Activated CD4-positive, CD25-positive, alpha-beta regulatory T cell (primary cell): Measurements from ENCODE around the gene NOP58.
"Not testable (repeated sequence)": the region's sequence is repeated elsewhere in the genome, so short reads cannot be mapped to it uniquely, and the experiment has no call there.

Source experiments
- DNase-seq, 4 experiments: peaks; one replicate each; lab custom pipeline; 2025; lab: John Stamatoyannopoulos, UW

NOP58 gene, protein sequence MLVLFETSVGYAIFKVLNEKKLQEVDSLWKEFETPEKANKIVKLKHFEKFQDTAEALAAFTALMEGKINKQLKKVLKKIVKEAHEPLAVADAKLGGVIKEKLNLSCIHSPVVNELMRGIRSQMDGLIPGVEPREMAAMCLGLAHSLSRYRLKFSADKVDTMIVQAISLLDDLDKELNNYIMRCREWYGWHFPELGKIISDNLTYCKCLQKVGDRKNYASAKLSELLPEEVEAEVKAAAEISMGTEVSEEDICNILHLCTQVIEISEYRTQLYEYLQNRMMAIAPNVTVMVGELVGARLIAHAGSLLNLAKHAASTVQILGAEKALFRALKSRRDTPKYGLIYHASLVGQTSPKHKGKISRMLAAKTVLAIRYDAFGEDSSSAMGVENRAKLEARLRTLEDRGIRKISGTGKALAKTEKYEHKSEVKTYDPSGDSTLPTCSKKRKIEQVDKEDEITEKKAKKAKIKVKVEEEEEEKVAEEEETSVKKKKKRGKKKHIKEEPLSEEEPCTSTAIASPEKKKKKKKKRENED

DNA sequence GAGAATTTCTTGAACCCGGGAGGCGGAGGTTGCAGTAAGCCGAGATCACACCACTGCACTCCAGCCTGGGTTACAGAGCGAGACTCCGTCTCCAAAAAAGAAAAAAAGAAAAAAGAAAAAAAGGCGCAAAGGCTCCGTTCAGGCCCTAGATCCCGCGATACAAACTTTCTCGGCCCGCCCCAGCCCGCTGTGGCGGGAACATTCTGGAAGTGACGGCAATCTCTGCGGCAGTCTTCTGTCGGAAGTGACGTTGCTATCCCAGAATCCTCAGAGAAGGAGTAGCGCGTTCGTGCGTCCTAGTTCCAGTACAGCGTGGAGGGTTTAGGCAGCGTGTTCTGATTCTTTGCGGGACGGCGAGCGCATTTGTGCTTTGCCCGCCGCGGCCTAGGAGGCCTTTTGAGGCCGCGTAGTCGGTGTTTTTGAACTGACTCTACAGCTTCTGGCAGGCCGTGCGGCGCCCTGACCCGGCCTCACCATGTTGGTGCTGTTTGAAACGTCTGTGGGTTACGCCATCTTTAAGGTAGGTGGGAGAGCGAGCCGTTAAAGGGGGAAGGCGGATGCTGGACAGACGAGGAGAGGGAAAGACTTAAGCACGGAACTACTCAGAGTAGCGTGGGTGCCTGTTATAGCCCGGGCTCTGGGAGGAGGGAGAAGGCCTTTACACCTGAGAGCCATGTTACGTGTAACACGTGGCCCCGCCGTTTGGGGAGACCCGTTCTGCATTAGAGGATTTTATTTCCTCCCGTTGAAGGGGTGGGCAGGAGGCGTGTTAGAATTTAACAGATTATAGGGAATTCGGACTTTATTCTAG is at the start of gene NOP58:
TSS of gene NOP58 (plus strand) at position 297 of the 811 bp plus-strand sequence. CDS start at position 476, 179 bp downstream.
- peak; percentile 64 to 78 (median 76) for DNase-seq

- no peak for DNase-seq
These were observed 43.7 kb upstream of the NOP58 start for GRCh38 chr2:202221873-202222272.

DNA sequence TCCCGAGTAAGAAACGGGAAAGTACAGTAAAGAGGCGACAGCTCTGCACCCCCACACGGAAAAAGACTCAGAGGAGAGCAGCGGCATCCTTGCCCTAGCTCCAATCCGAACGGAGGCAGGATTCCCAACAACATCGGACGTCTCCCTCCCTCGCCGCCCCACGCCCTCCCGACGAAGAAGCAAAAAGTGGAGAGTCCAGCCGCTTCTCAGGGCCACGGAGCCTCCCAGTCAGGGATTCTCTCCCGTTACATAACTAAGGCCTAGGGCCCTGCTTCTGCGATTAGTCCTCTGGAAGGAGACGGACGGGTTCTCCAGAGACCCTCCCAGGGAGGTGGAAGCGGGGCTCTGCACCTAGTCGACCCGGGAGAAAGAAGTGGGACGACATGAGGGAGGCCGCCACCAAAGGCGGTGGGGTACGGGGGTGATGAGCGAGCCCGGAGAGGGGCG is 27.8 kb upstream of the NOP58 start:
- DNase-seq: peak in 1 of 4 experiments; percentile 6

DNA sequence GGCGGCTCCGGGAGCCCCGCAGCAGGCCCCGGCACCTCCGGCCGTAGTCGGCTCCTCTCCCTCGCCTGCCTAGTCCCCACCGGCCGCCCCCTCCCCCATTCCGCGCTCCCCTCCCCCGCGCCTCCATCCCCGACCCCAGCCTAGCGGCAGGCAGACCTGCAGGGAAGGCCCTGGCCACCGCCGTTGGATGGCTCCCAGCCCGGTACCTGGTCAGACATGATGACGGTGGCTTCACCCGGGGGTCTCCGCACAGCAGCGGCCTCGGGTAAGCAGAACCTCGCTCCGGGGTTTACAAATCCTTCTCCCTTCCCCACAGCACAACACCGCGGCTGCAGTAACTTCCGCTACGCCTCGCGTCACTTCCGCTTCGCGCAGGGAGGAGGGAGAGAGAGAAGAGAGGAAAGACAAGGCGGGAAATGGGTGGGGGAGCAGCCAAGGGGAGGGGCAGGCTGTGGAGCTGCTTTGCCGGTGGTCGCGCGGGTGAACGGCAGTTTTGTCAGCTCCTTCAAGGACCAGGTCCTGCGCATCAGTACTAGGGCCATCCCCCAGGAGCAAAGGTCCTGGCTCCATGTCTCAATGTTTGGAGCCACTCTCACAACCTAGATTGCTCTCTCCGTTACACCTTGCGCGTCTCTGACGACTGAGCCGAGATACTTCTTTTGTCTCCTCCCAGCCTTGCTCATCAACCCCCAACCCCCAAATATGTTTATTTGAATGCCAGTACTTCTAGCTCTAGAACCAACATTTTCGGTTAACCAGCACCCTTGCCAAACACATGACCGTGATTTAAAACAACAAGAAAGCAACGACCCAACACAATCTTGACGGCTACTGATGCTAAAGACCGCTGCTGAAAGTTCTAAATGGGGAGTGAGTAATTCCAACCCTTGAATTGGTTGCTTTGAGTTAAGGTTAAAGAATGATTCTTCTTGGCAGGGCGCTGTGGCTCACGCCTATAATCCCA is 27.0 kb upstream of the NOP58 start, which contains the start of gene SUMO1:
TSS of gene SUMO1 (minus strand) at position 364 of the 964 bp plus-strand sequence. CDS start at position 218, 146 bp downstream.
- DNase-seq: peak; percentile 79 to 85 (median 82)

- not testable (repeated sequence) for DNase-seq
These were observed 17.9 kb upstream of the NOP58 start for GRCh38 chr2:202247710-202248109.

DNA sequence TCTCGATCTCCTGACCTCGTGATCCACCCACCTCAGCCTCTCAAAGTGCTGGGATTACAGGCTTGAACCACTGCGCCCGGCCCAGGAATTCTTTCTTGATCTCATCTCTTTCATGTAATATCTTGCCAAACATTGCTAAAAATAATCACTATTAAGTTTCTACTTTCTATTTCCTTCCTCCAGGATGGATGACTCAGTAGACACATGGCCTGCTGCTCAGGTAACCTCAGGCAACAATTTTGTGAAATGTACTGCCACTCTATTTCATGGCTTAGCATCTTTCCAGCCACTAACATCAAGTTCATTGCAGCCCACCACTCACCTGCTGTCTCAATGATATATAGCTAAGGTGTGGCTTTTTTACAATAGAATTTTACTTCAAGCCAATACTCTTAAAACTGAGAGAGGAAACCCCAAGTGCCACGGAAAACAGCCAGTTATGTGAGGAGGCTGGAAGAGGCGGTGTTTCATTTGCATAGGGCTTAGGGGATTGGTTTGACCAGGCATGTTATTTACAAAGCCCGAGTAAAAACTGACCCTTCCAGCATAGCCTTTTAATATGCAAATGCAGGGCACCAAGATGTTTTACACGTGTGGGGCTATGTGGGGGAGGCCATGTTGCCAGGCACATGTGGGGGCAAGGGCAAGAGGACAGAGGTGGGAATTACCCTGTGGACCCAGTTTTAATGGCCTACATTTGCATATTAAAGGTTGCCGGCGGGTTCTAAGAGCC is 15.9 kb upstream of the NOP58 start:
- DNase-seq: no peak

- no peak for DNase-seq
These were observed 14.1 kb upstream of the NOP58 start for GRCh38 chr2:202251494-202251893.

DNA sequence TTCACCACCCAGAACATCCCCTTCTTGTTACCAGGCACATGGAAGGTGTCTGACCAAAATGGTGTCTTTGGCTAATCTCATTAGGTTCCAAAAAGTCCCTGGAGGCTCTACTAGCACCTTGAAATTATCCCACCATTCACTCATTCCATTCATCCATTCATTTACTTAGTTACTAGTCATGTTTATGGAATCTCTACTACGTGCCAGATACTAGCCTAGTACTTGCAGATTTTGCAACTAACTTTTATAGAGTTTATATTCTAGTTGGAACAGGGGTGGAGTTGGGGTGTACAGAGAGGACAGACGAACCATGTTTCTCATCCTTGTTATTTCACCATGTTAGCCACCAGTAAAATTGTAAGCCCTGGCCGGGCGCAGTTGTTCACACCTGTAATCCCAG is 4.0 kb upstream of the NOP58 start:
- no peak for DNase-seq

DNA sequence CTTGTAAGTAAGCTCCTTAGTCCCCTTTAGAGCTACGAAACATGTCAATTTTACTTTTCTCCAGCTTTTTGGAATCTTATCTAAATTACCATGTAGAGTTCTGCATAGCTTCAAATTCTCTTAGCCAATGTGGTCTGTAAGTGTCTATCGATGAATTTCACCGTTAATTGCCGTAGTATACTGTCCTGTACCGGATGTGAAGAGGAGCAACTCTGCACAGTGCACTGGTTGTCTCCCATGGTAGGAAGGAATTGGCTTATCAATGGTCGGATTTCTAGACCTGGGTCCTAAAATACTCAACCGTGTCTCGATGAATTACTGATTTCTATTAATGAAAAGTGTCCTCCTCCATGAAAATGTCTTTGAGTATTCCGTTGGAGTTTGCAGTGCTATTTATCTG is 1.9 kb downstream of the NOP58 start:
- no peak for DNase-seq

GRCh38 chr2:202269585-202269984 is 4.0 kb downstream of the NOP58 start:
- DNase-seq: no peak

DNA sequence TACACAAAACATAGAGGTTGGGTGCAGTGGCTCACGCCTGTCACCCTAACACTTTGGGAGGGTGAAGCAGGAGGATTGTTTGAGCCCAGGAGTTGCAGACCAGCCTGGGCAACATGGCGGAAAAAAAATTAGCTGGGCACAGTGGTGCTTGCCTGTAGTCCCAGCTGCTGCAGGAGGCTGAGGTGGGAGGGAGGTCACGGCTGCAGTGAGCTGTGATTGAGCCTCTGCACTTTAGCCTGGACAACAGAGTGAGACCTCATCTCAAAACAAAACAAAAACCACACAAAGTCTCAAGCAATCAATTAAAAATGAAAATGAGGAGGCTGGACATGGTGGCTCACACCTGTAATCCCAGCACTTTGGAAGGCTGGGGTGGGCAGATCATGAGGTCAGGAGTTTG is 4.9 kb downstream of the NOP58 start:
- no peak for DNase-seq

- DNase-seq: not testable (repeated sequence)
These were observed 10.6 kb downstream of the NOP58 start for GRCh38 chr2:202276078-202276720.

DNA sequence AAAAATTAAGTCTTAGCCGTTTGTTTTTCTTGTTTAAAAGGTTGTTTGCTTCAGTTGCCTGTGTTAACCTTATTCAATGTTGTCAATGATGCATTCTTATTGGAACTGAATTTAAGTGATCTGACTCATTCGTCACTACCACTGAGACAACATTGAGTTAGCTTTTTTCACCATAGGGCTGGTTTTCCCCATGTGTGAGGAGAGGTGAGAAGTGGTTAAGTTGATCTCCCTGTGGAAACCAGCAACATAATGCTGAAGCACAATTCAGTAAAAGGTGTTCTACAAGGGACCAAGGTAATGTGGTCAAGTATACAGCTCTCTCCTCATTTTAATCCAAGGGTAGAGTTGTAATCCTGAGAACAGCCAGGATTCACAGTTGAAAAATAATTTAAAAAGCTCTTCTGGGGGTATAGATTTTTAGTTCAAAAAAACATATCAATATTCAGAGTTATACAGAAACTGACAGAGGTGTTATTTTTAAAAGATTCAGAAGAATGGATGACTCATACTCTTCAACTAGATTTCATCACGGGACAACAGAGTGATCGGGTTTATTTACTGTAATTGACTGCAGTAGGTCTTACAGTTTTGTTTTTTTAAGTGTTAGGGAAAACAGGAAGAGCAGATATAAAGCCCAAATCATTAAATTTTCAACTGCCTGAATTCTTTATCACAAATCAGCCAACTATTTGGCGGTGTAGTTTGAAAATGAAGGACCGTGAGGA is 12.6 kb downstream of the NOP58 start:
- DNase-seq: no peak

GRCh38 chr2:202278944-202279343 is 13.4 kb downstream of the NOP58 start:
- no peak for DNase-seq

- no peak for DNase-seq
These were observed 21.0 kb downstream of the NOP58 start for GRCh38 chr2:202286595-202286994.

DNA sequence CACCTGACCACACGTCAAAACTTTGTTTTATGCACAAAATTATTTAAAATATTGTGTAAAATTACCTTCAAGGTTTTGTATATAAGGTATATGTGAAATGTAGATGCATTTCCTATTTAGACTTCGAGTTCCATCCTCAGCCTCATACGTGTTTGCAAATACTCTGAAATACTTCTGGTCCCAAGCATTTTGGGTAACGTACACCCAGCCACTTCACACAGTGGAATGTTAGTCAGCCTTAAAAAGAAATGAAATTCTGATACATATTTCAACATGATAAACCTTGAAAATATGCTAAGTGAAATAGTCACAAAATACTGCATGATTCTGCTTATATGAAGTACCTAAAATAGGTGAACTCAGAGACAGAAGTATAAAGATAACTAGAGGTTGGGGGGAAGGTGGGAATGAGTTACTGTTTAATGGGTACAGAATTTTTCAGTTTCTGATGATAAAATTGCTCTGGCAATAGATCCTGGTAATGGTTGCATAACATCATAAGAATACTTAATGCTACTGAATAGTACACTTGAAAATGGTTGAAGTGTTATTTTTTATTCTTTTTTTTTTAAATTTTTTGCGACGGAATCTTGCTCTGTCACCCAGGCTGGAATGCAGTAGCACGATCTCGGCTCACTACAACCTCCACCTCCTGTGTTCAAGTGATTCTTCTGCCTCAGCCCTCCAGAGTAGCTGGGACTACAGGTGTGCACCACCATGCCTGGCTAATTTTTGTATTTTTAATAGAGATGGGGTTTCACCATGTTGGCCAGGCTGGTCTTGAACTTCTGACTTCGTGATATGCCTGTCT is 24.0 kb downstream of the NOP58 start:
- DNase-seq: no peak

- no peak for DNase-seq
These were observed 24.8 kb downstream of the NOP58 start for GRCh38 chr2:202290316-202290715.

- no peak for DNase-seq
These were observed 25.4 kb downstream of the NOP58 start for GRCh38 chr2:202290970-202291369.

- no peak for DNase-seq
These were observed 34.1 kb downstream of the NOP58 start for GRCh38 chr2:202299712-202300111.
